AG10803 (cell line): ENCODE measurements around the gene RASSF1.
A peak's percentile ranks its signal among the peaks of the same experiment; 100 is the strongest.

Experiments used
- DNase-seq: peaks from one replicate; pipeline ENCODE4 v3.0.0; 2010; ENCODE audit warnings: low read depth
- H3K4me3 ChIP-seq: 2 replicates; pipeline ENCODE4 v1.5.1; 2011; ENCODE audit warnings: mild to moderate bottlenecking, low read length, control low read depth
- CTCF ChIP-seq: conservative IDR thresholded peaks from 2 replicates; pipeline ENCODE4 v1.5.1; 2011; ENCODE audit warnings: mild to moderate bottlenecking, low read length, control low read depth, inconsistent platforms

RASSF1 gene

GRCh38 chr3:50357481-50357880 is 16.8 kb upstream of the RASSF1 start:
- H3K4me3 ChIP-seq: peak overlapping the region; percentile 97
- DNase-seq: no peak

GRCh38 chr3:50356553-50356952 is 15.9 kb upstream of the RASSF1 start:
- H3K4me3 ChIP-seq: peak overlapping the region; percentile 97
- DNase-seq: peak; percentile 36
- TF ChIP-seq CTCF: no peak

More at GRCh38 chr3:50357481-50357880, 16.8 kb upstream of the RASSF1 start:
- no peak for TF ChIP-seq CTCF

DNA sequence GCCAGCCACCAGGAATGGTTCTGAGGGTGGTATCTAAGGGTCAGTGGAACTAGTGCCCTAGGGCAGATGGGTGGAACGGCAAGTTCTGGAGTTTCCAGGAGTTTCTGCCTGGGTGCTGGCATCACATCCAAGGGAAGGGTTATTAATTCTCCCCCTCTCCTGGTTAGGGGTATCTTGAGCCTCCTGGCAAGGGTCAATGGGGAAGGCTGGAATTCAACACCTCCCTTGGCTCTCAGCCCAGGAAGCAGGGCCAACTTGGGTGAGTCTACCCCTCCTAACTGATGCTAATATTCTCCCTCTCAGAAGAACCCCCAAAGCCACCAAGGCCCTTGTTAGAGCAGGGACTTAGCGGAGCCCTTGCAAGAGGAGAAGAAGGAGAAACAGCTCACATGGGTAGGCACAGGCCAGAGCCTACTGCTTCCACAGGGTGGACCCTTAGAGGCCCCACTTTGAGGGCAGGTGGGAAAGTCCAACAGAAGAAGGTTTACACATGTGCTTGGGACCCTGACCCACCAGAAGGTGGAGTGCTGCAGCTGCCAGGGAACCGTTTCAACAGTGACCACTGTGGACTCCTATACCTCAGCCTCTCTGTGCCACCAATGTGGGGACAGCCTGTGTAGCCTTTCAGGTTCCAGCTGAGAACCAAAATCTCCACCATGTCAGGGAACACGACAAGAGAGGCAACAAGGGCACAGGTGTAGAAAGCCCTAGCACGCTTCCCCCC is 15.4 kb upstream of the RASSF1 start:
- peak overlapping the region; percentile 97 for H3K4me3 ChIP-seq
- DNase-seq: no peak
- no peak for TF ChIP-seq CTCF

DNA sequence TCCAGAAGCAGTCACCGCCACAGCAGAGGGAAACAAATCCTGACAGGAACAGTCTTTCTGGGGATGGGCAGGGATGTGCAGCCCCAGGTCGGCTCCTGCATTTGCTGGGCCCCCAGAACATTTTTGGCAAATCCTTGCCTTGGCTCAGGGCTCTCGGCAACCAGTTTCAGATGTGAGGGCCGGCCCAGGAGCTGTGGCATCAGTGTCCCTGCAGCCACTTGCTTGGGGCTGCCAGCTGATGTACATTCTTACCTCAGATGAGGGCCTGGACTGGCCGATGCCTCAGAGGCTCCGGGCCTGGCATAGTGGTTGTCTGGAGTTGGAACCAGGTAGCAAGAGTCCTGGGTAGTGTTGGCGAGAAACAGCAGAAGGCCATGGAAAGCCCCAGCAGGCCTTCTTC is 14.2 kb upstream of the RASSF1 start:
- DNase-seq: no peak
- H3K4me3 ChIP-seq: no peak overlapping the region
- no peak for TF ChIP-seq CTCF

DNA sequence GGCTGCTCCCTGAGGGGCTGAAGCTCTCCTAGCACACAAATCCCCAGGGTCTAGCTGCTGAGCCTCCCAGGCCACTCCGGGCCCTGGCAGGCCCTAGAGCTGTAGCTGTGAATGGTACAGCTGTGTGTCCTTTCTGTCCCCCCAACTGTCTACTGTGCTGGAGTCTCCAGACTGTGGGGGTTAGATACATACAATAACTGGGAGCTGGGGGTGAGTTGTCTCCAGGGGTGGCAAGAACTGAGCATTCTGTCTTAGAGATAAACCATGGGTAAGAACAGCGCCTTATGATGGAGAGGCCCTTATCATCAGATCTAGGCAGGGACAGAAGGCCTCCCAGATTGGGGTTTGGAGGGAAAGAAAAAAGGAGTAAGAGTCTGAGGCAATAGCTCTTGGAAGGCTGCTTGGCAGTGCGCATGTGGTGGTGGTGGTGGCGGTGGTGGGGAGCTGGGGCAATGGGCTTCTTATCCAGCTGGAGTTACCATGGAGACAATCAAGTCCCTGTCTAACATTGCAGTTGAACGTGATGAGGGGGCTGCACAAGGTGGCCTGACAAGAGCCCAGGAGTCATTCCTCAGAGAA is 13.6 kb upstream of the RASSF1 start:
- no peak for TF ChIP-seq CTCF
- no peak overlapping the region for H3K4me3 ChIP-seq
- no peak for DNase-seq

DNA sequence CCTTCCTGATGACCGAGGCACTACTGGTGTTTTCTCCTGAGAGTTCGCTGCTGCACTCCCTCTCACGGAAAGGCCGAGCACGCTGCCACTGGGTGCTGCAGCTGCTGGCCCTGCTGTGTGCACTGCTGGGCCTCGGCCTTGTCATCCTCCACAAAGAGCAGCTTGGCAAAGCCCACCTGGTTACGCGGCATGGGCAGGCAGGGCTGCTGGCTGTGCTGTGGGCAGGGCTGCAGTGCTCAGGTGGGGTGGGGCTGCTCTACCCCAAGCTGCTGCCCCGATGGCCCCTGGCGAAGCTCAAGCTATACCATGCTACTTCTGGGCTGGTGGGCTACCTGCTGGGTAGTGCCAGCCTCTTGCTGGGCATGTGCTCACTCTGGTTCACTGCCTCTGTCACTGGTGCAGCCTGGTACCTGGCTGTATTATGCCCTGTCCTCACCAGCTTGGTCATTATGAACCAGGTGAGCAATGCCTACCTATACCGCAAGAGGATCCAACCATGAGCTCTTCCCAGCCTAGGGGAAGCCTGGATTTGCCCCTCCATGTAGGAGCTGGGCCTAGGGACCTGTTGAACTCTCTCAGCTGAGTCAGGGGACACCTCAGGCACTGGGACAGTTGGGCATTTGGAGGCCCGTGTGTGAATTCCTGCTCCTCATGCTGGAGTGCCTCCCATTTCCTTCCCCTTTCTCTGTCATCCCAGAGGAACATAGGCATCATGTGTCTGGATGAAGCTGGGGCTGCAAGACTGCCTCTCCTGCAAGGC is 12.8 kb upstream of the RASSF1 start:
- TF ChIP-seq CTCF: no peak
- no peak overlapping the region for H3K4me3 ChIP-seq
- no peak for DNase-seq
